H9 (cell line): Measurements from ENCODE around the gene CHIC1. TPM values are rescaled to one million over a fixed set of nuclear protein-coding genes. Genes with fewer than 3 reads are reported as not detected.
"Not testable (repeated sequence)": the region's sequence is repeated elsewhere in the genome, so short reads cannot be mapped to it uniquely, and the experiment has no call there.

ENCODE experiments used
- DNase-seq: peaks from one replicate; pipeline ENCODE4 v3.0.0-alpha.2; 2017
- H2AFZ ChIP-seq: one replicate; pipeline ENCODE4 v1.6.1; 2013; ENCODE audit warnings: mild to moderate bottlenecking, low read length, control low read depth, moderate library complexity
- H2AK5ac ChIP-seq: 2 replicates; pipeline ENCODE4 v1.6.1; 2013; ENCODE audit warnings: low read length, control low read depth, mixed read lengths; ENCODE audit not compliant: insufficient read length
- H2BK120ac ChIP-seq: one replicate; pipeline ENCODE4 v1.6.1; 2013; ENCODE audit warnings: low read depth, mild to moderate bottlenecking, low read length, control low read depth, inconsistent platforms; ENCODE audit not compliant: poor library complexity, severe bottlenecking
- H2BK12ac ChIP-seq: 2 replicates; pipeline ENCODE4 v1.6.1; 2013; ENCODE audit warnings: low read length, control low read depth, mixed read lengths, low read depth; ENCODE audit not compliant: insufficient read length
- H2BK15ac ChIP-seq: 2 replicates; pipeline ENCODE4 v1.6.1; 2013; ENCODE audit warnings: low read depth, low read length, control low read depth
- H2BK20ac ChIP-seq: one replicate; pipeline ENCODE4 v1.6.1; 2013; ENCODE audit warnings: low read depth, mild to moderate bottlenecking, low read length, control low read depth, inconsistent platforms; ENCODE audit not compliant: poor library complexity, severe bottlenecking
- H2BK5ac ChIP-seq: 2 replicates; pipeline ENCODE4 v1.6.1; 2013; ENCODE audit warnings: low read length, control low read depth, mixed read lengths; ENCODE audit not compliant: insufficient read length
- H3K14ac ChIP-seq: 2 replicates; pipeline ENCODE4 v1.6.1; 2013; ENCODE audit warnings: low read length, control low read depth; ENCODE audit not compliant: insufficient read depth
- H3K18ac ChIP-seq: 2 replicates; pipeline ENCODE4 v1.6.1; 2013; ENCODE audit warnings: low read depth, mild to moderate bottlenecking, mixed read lengths, low read length, control low read depth; ENCODE audit not compliant: insufficient read length
- H3K23ac ChIP-seq: 2 replicates; pipeline ENCODE4 v1.6.1; 2013; ENCODE audit warnings: low read length, control low read depth, mixed read lengths, low read depth; ENCODE audit not compliant: insufficient read length
- H3K23me2 ChIP-seq: 2 replicates; pipeline ENCODE4 v1.6.1; 2013; ENCODE audit warnings: low read depth, mild to moderate bottlenecking, mixed read lengths, low read length, control low read depth; ENCODE audit not compliant: insufficient read length, poor library complexity, severe bottlenecking
- H3K27ac ChIP-seq: 2 replicates; pipeline ENCODE4 v1.5.1; 2013; ENCODE audit warnings: low read length, control low read depth, mixed read lengths, low read depth; ENCODE audit not compliant: insufficient read length
- H3K27me3 ChIP-seq: 2 replicates; pipeline ENCODE4 v1.6.1; 2013; ENCODE audit warnings: low read length, control low read depth, inconsistent platforms; ENCODE audit not compliant: insufficient read depth
- H3K4ac ChIP-seq: 2 replicates; pipeline ENCODE4 v1.6.1; 2013; ENCODE audit warnings: low read depth, mild to moderate bottlenecking, control low read depth, inconsistent platforms, low read length, moderate library complexity
- H3K4me1 ChIP-seq: 2 replicates; pipeline ENCODE4 v1.6.1; 2013; ENCODE audit warnings: low read length, control low read depth, inconsistent platforms; ENCODE audit not compliant: insufficient read depth
- H3K4me2 ChIP-seq: 2 replicates; pipeline ENCODE4 v1.6.1; 2013; ENCODE audit warnings: low read length, control low read depth, mixed read lengths; ENCODE audit not compliant: insufficient read length, insufficient read depth
- H3K56ac ChIP-seq: 2 replicates; pipeline ENCODE4 v1.6.1; 2013; ENCODE audit warnings: low read depth, mild to moderate bottlenecking, mixed read lengths, low read length, control low read depth; ENCODE audit not compliant: insufficient read length
- H3K79me1 ChIP-seq: 2 replicates; pipeline ENCODE4 v1.6.1; 2013; ENCODE audit warnings: low read depth, mild to moderate bottlenecking, moderate library complexity, low read length, control low read depth, inconsistent platforms; ENCODE audit not compliant: insufficient read depth, poor library complexity, severe bottlenecking
- H3K79me2 ChIP-seq: 2 replicates; pipeline ENCODE4 v1.6.1; 2013; ENCODE audit warnings: low read length, control low read depth, inconsistent platforms; ENCODE audit not compliant: insufficient read depth
- H3K9ac ChIP-seq: 2 replicates; pipeline ENCODE4 v1.6.1; 2013; ENCODE audit warnings: low read length, control low read depth, mixed read lengths; ENCODE audit not compliant: insufficient read length; ENCODE audit errors: extremely low read depth
- H3K9me3 ChIP-seq: one replicate; pipeline ENCODE4 v1.6.1; 2013; ENCODE audit warnings: low read depth, low read length, inconsistent platforms; ENCODE audit not compliant: control insufficient read depth
- H3T11ph ChIP-seq: one replicate; pipeline ENCODE4 v1.6.1; 2013; ENCODE audit warnings: mild to moderate bottlenecking, low read length, control low read depth, inconsistent platforms
- H4K20me1 ChIP-seq: one replicate; pipeline ENCODE4 v1.6.1; 2013; ENCODE audit not compliant: control insufficient read depth, insufficient read length, insufficient read depth
- H4K5ac ChIP-seq: 2 replicates; pipeline ENCODE4 v1.6.1; 2013; ENCODE audit warnings: low read depth, mild to moderate bottlenecking, mixed read lengths, low read length, control low read depth; ENCODE audit not compliant: insufficient read length
- H4K8ac ChIP-seq: replicated peaks from 2 replicates; pipeline ENCODE4 v1.6.1; 2013; ENCODE audit warnings: low read length, control low read depth, mixed read lengths, low read depth; ENCODE audit not compliant: insufficient read length
- H4K91ac ChIP-seq: 2 replicates; pipeline ENCODE4 v1.6.1; 2013; ENCODE audit warnings: low read depth, mild to moderate bottlenecking, moderate library complexity, mixed read lengths, low read length, control low read depth; ENCODE audit not compliant: insufficient read length
- H3K27ac Mint-ChIP-seq, 3 experiments: 2 replicates in 2 of 3; 3 replicates in 1 of 3; pipeline ENCODE4 v1.8.0; 2020 to 2021; ENCODE audit warnings: mixed read lengths in 3 of 3, mild to moderate bottlenecking in 1 of 3, moderate library complexity in 1 of 3
- H3K27me3 Mint-ChIP-seq: 2 replicates; pipeline ENCODE4 v1.8.0; 2021; ENCODE audit warnings: low read depth, mild to moderate bottlenecking, moderate library complexity, mixed read lengths
- H3K36me3 Mint-ChIP-seq, 3 experiments: 2 replicates in 2 of 3; 3 replicates in 1 of 3; pipeline ENCODE4 v1.8.0; 2020 to 2021; ENCODE audit warnings: low read depth in 3 of 3, mixed read lengths in 3 of 3; ENCODE audit not compliant: insufficient read depth in 1 of 3
- H3K4me1 Mint-ChIP-seq, 2 experiments: 2 replicates each; pipeline ENCODE4 v1.8.0; 2020; ENCODE audit warnings: mixed read lengths in 2 of 2
- H3K4me3 Mint-ChIP-seq, 2 experiments: 2 replicates in 1 of 2; 3 replicates in 1 of 2; pipeline ENCODE4 v1.8.0; 2020 to 2021; ENCODE audit warnings: mild to moderate bottlenecking in 2 of 2, mixed read lengths in 2 of 2, moderate library complexity in 1 of 2
- H3K9me3 Mint-ChIP-seq, 2 experiments: 2 replicates in 1 of 2; 3 replicates in 1 of 2; pipeline ENCODE4 v1.8.0; 2020; ENCODE audit warnings: mild to moderate bottlenecking in 2 of 2, mixed read lengths in 2 of 2, moderate library complexity in 1 of 2
- WGBS: extraction: QIAGEN DNeasy Blood & Tissue Kit; methylation state at CpG from one replicate; pipeline ENCODE4 v1.1.7; 2013; ENCODE audit warnings: missing lambda C conversion rate, low lambda C conversion rate, mixed read lengths; ENCODE audit not compliant: insufficient read length; ENCODE audit errors: extremely low coverage; 5-methylcytosine and 5-hydroxymethylcytosine counted together
- total RNA-seq: library from RNA; stranded (reverse); gene quantifications from 2 replicates; pipeline ENCODE4 v1.2.1, GENCODE V29; 2021
- TF ChIP-seq, protein P1 (sequence below): fragments of 200-600 bp; sonication (generic); conservative IDR thresholded peaks from 3 replicates; pipeline ENCODE4 v1.8.0; 2021; ENCODE audit warnings: antibody characterized with exemption, mild to moderate bottlenecking

Gene CHIC1
- total RNA-seq, 1 experiment from 2014 or later, result 17.2 TPM

DNA sequence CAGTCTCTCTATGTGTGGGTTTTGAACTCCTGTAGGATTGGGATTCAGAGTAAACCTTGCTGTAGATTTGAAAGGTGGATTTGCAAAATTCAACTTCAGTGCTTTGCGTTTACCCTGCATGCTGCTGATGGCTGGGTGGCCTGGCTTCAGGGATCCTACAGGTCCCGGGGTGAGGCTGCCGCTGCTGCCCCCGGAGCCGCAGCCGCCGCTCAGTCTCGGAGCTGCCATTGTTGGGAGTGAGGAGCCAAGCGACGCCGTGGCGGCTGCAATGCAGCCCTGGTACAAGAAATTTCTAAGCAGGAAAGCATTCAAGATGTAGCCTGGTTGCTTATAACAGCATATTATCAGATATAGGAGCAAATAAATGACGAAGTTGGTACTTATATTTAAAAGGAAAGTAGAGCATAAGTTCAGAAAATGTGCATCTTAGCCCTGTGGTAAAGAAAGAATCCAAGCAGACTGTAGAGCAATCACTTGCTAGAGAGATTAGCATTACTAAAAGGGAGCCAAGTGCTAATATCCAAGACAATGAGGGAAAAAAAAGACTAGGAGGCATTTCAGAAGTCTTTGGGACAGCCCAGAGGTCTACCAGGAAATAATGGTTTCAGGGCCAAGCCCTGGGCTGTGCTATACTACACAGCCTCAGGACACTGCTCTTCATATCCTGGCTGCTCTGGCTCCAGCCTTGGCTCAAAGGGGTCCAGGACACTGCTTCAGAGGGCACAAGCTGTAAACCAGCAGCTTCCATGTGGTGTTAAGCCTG, 36.9 kb upstream of the CHIC1 start:
- H4K91ac ChIP-seq, result no peak overlapping the region
- H2AK5ac ChIP-seq, result no peak overlapping the region
- DNase-seq, result peak; percentile 40
- H3K14ac ChIP-seq, result no peak overlapping the region
- H3K4me2 ChIP-seq, result peak overlapping the region; percentile 9
- no peak overlapping the region for H3T11ph ChIP-seq
- no peak overlapping the region for H3K18ac ChIP-seq
- H2AFZ ChIP-seq, result no peak overlapping the region
- no peak overlapping the region for H4K5ac ChIP-seq
- H3K27me3 Mint-ChIP-seq, result peaks cover 9% of the 10 kb centered on the region
- no peaks in the 10 kb centered on the region for H3K27me3 ChIP-seq
- no peak overlapping the region for H3K4ac ChIP-seq
- H3K79me1 ChIP-seq, result no peaks in the 10 kb centered on the region
- TF ChIP-seq, protein P1, sequence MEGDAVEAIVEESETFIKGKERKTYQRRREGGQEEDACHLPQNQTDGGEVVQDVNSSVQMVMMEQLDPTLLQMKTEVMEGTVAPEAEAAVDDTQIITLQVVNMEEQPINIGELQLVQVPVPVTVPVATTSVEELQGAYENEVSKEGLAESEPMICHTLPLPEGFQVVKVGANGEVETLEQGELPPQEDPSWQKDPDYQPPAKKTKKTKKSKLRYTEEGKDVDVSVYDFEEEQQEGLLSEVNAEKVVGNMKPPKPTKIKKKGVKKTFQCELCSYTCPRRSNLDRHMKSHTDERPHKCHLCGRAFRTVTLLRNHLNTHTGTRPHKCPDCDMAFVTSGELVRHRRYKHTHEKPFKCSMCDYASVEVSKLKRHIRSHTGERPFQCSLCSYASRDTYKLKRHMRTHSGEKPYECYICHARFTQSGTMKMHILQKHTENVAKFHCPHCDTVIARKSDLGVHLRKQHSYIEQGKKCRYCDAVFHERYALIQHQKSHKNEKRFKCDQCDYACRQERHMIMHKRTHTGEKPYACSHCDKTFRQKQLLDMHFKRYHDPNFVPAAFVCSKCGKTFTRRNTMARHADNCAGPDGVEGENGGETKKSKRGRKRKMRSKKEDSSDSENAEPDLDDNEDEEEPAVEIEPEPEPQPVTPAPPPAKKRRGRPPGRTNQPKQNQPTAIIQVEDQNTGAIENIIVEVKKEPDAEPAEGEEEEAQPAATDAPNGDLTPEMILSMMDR, result no peak
- H2BK120ac ChIP-seq, result no peak overlapping the region
- peaks cover 46 to 62% (median 52%) of the 10 kb centered on the region in 3 experiments for H3K36me3 Mint-ChIP-seq
- peak overlapping the region; percentile 91 to 96 (median 92) for H3K27ac Mint-ChIP-seq
- no peaks in the 10 kb centered on the region for H3K79me2 ChIP-seq
- H3K9me3 ChIP-seq, result peaks cover 6% of the 10 kb centered on the region
- H3K27ac ChIP-seq, result peak overlapping the region; percentile 38
- H4K8ac ChIP-seq, result no peak overlapping the region
- H3K4me1 Mint-ChIP-seq, result peaks cover 28 to 30% of the 10 kb centered on the region in 2 experiments
- no peaks in the 10 kb centered on the region for H4K20me1 ChIP-seq
- H3K9ac ChIP-seq, result no peak overlapping the region
- no peak overlapping the region for H2BK5ac ChIP-seq
- peaks cover 10% of the 10 kb centered on the region; the same call in 1 of the 2 replicates for H3K4me1 ChIP-seq
- peak overlapping the region; percentile 6 to 12; a peak in 4 of 5 replicates for H3K4me3 Mint-ChIP-seq
- no peak overlapping the region for H3K23ac ChIP-seq
- H2BK15ac ChIP-seq, result no peak overlapping the region
- H3K23me2 ChIP-seq, result no peaks in the 10 kb centered on the region
- H2BK12ac ChIP-seq, result no peak overlapping the region
- no peak overlapping the region for H2BK20ac ChIP-seq
- no peak overlapping the region for H3K56ac ChIP-seq
- peaks cover 53 to 61% of the 10 kb centered on the region in 2 experiments for H3K9me3 Mint-ChIP-seq
- no CpG with 5 or more reads among the region's 13 CpGs for WGBS

- not testable (repeated sequence) for DNase-seq, H3K23me2 ChIP-seq, H2BK120ac ChIP-seq, H3K9me3 ChIP-seq, H3K56ac ChIP-seq, H2BK5ac ChIP-seq, H3K27ac Mint-ChIP-seq, H3K18ac ChIP-seq, H3K23ac ChIP-seq, H2BK15ac ChIP-seq, H3K27me3 Mint-ChIP-seq, H3K14ac ChIP-seq, H3K9ac ChIP-seq, H3K27ac ChIP-seq, H2BK12ac ChIP-seq, H2AK5ac ChIP-seq, H2BK20ac ChIP-seq, H3K79me1 ChIP-seq, H4K8ac ChIP-seq, H3K4me1 ChIP-seq, H3T11ph ChIP-seq, H3K4me2 ChIP-seq, H3K4ac ChIP-seq, H2AFZ ChIP-seq, H4K5ac ChIP-seq, H3K4me3 Mint-ChIP-seq, H4K91ac ChIP-seq, H3K79me2 ChIP-seq, H4K20me1 ChIP-seq, H3K27me3 ChIP-seq
- Mint-ChIP-seq H3K4me1 (peaks cover 18 to 25% of the 10 kb centered on the region in 2 experiments), H3K36me3 (peaks cover 49 to 60% (median 53%) of the 10 kb centered on the region in 3 experiments), H3K9me3 (peaks cover 54 to 70% of the 10 kb centered on the region in 2 experiments)
- WGBS, result no CpG with 5 or more reads among the region's 4 CpGs
Observed at GRCh38 chrX:73531655-73532054, 31.3 kb upstream of the CHIC1 start.
